ENCODE data around the gene ZNF536.

GRCh38 chr19:30403203-30403985 lies 31.2 kb downstream of the ZNF536 start:
- TF ChIP-seq, protein P1, sequence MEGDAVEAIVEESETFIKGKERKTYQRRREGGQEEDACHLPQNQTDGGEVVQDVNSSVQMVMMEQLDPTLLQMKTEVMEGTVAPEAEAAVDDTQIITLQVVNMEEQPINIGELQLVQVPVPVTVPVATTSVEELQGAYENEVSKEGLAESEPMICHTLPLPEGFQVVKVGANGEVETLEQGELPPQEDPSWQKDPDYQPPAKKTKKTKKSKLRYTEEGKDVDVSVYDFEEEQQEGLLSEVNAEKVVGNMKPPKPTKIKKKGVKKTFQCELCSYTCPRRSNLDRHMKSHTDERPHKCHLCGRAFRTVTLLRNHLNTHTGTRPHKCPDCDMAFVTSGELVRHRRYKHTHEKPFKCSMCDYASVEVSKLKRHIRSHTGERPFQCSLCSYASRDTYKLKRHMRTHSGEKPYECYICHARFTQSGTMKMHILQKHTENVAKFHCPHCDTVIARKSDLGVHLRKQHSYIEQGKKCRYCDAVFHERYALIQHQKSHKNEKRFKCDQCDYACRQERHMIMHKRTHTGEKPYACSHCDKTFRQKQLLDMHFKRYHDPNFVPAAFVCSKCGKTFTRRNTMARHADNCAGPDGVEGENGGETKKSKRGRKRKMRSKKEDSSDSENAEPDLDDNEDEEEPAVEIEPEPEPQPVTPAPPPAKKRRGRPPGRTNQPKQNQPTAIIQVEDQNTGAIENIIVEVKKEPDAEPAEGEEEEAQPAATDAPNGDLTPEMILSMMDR (IDR thresholded peaks at IDR 0.05): no peak
- TF ChIP-seq POLR2A (IDR thresholded peaks at IDR 0.05): no peak
